Smooth muscle cell (in vitro differentiated cells): Measurements from ENCODE around the gene FHAD1. TPM values are rescaled to one million over a fixed set of nuclear protein-coding genes. Genes with fewer than 3 reads are reported as not detected.

Experiments
- DNase-seq: peaks from one replicate; lab custom pipeline; 2025; ENCODE audit not compliant: unreplicated experiment; lab: John Stamatoyannopoulos, UW
- H2AFZ ChIP-seq: fragments of 200-600 bp; sonication (generic); 2 replicates; pipeline ENCODE4 v1.6.0; 2016; ENCODE audit warnings: antibody characterized with exemption, low read depth, mild to moderate bottlenecking
- H3F3A ChIP-seq: fragments of 200-600 bp; sonication (generic); 2 replicates; pipeline ENCODE4 v1.6.0; 2017; ENCODE audit warnings: antibody characterized with exemption, low read depth
- H3K27ac ChIP-seq: fragments of 200-600 bp; sonication (generic); 2 replicates; pipeline ENCODE4 v1.5.1; 2016; ENCODE audit warnings: low read depth, mild to moderate bottlenecking
- H3K27me3 ChIP-seq: fragments of 200-600 bp; sonication (generic); 2 replicates; pipeline ENCODE4 v1.6.1; 2016; ENCODE audit warnings: low read depth, mild to moderate bottlenecking
- H3K36me3 ChIP-seq: fragments of 200-600 bp; sonication (generic); 2 replicates; pipeline ENCODE4 v1.5.1; 2016; ENCODE audit warnings: low read depth
- H3K4me1 ChIP-seq: fragments of 200-600 bp; sonication (generic); 2 replicates; pipeline ENCODE4 v1.5.1; 2016; ENCODE audit warnings: low read depth
- H3K4me2 ChIP-seq: fragments of 200-600 bp; sonication (generic); 2 replicates; pipeline ENCODE4 v1.6.0; 2016; ENCODE audit warnings: mild to moderate bottlenecking
- H3K4me3 ChIP-seq: fragments of 200-600 bp; sonication (generic); 2 replicates; pipeline ENCODE4 v1.5.1; 2016; ENCODE audit warnings: mild to moderate bottlenecking
- H3K79me2 ChIP-seq: fragments of 200-600 bp; sonication (generic); 2 replicates; pipeline ENCODE4 v1.6.0; 2016; ENCODE audit warnings: low read depth, mild to moderate bottlenecking
- H3K9ac ChIP-seq: fragments of 200-600 bp; sonication (generic); 2 replicates; pipeline ENCODE4 v1.6.0; 2016; ENCODE audit warnings: low read depth
- H3K9me3 ChIP-seq: fragments of 200-600 bp; sonication (generic); replicated peaks from 2 replicates; pipeline ENCODE4 v1.5.1; 2016; ENCODE audit warnings: low read depth
- H4K20me1 ChIP-seq: fragments of 200-600 bp; sonication (generic); 2 replicates; pipeline ENCODE4 v1.6.0; 2016; ENCODE audit warnings: low read depth
- WGBS: methylation state at CpG from one replicate; pipeline ENCODE4 v1.1.7; 2016; ENCODE audit warnings: low lambda C conversion rate; 5-methylcytosine and 5-hydroxymethylcytosine counted together
- polyA plus RNA-seq: library from polyadenylated mRNA; unstranded; fragments of >200 nt; fragmentation: Nextera tagmentation; extraction: Ambion mirVana; gene quantifications from 2 replicates; pipeline ENCODE4 v1.2.1, GENCODE V29; 2016
- total RNA-seq: library from RNA; depleted of rRNA; stranded (reverse); fragments of >200 nt; gene quantifications from 2 replicates; pipeline ENCODE4 v1.2.3, GENCODE V29; 2014
- TF ChIP-seq, protein P1 (sequence below): fragments of 200-600 bp; sonication (generic); IDR thresholded peaks from 2 replicates; pipeline ENCODE4 v1.5.1; 2017; ENCODE audit warnings: borderline replicate concordance, mild to moderate bottlenecking, antibody characterized with exemption; ENCODE audit not compliant: insufficient read depth, poor library complexity, severe bottlenecking

The FHAD1 gene
- total and polyA plus RNA-seq, 2 experiments from 2014 or later = 0.33 TPM; not detected in 1

DNA sequence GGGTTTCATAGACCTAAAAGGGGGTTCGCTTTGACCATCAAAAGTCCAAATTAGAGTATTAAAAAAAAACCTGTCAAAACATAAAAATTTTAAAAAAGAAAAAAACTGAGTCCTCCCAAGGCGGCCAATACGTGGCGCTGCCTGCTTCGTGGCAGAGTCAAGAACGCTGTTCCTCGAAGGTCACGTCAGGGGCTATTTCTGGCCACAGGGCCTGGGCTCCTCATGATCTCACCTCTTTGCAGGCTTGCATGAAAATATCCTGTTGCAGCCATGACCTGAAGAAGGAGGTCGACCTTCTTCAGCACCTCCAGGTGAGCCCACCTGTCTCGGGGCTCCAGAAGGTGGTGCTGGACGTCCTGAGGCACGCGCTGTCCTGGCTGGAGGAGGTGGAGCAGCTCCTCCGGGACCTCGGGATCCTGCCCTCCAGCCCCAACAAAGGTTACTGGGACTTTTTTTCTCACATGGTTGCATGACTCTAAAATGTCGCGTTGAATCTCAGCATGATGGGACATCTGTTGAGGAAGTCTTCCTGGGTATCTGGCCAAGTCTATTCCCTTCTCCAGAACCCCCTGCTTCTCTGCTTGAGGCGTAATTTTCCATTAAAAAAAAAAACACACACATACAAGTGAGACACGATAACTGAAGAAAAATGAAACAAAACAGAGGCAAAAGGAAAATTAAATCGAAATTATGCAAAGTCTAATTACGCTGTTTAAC lies 82.2 kb downstream of the FHAD1 start:
- Histone ChIP-seq H2AFZ (no peak overlapping the region), H3K4me3 (no peak overlapping the region), H4K20me1 (no peaks in the 10 kb centered on the region), H3K4me1 (peaks cover 13% of the 10 kb centered on the region), H3K9me3 (no peaks in the 10 kb centered on the region), H3K27ac (no peak overlapping the region), H3K27me3 (peaks cover 34% of the 10 kb centered on the region), H3K9ac (no peak overlapping the region), H3K79me2 (no peaks in the 10 kb centered on the region), H3K4me2 (no peak overlapping the region), H3K36me3 (no peaks in the 10 kb centered on the region), H3F3A (peaks cover 4% of the 10 kb centered on the region)
- 87% methylated on average over 21 of the region's 21 CpGs for WGBS
- TF ChIP-seq, protein P1, sequence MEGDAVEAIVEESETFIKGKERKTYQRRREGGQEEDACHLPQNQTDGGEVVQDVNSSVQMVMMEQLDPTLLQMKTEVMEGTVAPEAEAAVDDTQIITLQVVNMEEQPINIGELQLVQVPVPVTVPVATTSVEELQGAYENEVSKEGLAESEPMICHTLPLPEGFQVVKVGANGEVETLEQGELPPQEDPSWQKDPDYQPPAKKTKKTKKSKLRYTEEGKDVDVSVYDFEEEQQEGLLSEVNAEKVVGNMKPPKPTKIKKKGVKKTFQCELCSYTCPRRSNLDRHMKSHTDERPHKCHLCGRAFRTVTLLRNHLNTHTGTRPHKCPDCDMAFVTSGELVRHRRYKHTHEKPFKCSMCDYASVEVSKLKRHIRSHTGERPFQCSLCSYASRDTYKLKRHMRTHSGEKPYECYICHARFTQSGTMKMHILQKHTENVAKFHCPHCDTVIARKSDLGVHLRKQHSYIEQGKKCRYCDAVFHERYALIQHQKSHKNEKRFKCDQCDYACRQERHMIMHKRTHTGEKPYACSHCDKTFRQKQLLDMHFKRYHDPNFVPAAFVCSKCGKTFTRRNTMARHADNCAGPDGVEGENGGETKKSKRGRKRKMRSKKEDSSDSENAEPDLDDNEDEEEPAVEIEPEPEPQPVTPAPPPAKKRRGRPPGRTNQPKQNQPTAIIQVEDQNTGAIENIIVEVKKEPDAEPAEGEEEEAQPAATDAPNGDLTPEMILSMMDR = no peak
- DNase-seq = no peak

DNA sequence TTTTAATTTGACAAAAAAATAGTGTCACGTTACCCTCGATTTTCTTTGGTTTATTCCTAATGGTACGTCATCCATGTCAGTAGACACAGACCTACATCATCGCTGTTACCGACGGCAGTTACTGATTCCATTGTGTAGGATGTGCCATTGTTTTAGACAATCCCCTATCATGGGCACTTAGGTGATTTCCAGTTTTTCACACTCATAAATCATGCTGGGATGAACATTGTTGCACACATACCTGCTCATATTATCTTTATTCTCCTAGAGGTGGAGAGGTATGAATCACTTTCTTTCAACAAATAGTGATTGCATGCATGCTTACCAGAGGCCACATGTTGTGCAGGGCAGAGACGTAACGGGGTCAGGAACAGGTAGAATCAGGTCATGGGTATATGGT lies 83.0 kb downstream of the FHAD1 start:
- H4K20me1 ChIP-seq = no peaks in the 10 kb centered on the region

DNA sequence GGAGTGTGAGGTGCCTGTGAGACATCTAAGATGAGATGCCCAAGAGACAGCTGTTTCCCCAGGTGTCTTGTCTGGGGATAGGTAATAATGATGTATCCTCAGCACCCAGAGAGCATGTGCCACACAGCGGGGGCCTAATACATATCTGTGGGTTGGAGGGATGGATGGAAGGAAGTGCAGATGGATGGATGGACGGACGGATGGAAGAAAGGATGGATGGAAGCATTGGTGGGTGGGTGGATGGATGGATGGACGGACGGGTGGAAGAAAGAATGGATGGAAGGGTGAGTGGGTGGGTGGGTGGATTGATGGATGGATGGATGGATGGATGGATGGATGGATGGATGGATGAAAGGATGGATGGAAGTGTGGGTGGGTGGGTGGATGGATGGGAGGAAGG lies 84.2 kb downstream of the FHAD1 start:
- no peaks in the 10 kb centered on the region for H3K79me2 ChIP-seq
- DNase-seq = no peak
- WGBS = 100% methylated on average over 3 of the region's 5 CpGs
- H3K27me3 ChIP-seq = peaks cover 53% of the 10 kb centered on the region
- no peaks in the 10 kb centered on the region for H3K9me3 ChIP-seq
- TF ChIP-seq, protein P1 = no peak
- H2AFZ ChIP-seq = no peak overlapping the region
- no peak overlapping the region for H3K4me3 ChIP-seq
- H3K4me2 ChIP-seq = no peak overlapping the region
- no peak overlapping the region for H3K27ac ChIP-seq
- H3K36me3 ChIP-seq = no peaks in the 10 kb centered on the region
- H3K9ac ChIP-seq = no peak overlapping the region
- peaks cover 8% of the 10 kb centered on the region for H3K4me1 ChIP-seq
- H3F3A ChIP-seq = peaks cover 4% of the 10 kb centered on the region
- no peaks in the 10 kb centered on the region for H4K20me1 ChIP-seq

More for the DNA sequence above, 83.0 kb downstream of the FHAD1 start:
- TF ChIP-seq, protein P1 = no peak
- Histone ChIP-seq H3K9me3 (no peaks in the 10 kb centered on the region), H3K4me2 (no peak overlapping the region), H3K27me3 (peaks cover 42% of the 10 kb centered on the region), H3K36me3 (no peaks in the 10 kb centered on the region), H3K9ac (no peak overlapping the region), H3F3A (peaks cover 4% of the 10 kb centered on the region), H3K4me3 (no peak overlapping the region), H3K4me1 (peaks cover 8% of the 10 kb centered on the region), H3K27ac (no peak overlapping the region), H2AFZ (no peak overlapping the region), H3K79me2 (no peaks in the 10 kb centered on the region)
- DNase-seq = no peak
- WGBS = 95% methylated on average over 8 of the region's 8 CpGs

DNA sequence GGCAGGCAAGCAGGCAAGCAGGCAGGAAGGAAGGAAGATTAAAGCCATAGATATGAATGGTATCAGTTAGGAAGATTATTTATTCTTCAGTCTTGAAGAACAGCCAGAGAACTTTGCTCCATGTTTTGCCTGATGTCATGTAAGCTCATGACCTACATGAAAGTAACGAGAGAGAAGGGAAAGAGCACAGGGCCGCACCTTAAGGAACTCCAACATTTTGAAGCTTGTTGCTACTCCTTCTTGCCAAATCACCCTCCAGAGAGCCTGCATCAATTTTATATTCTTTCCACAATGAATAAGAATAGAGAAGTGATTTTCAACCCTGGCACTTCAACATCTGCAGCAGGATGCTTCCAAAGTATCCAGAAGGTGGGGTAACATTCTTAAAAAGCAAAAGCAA lies 84.7 kb downstream of the FHAD1 start:
- peaks cover 4% of the 10 kb centered on the region for H3F3A ChIP-seq
- no peak for DNase-seq
- H4K20me1 ChIP-seq = no peaks in the 10 kb centered on the region
- no peak overlapping the region for H3K9ac ChIP-seq
- H3K4me2 ChIP-seq = no peak overlapping the region
- no peaks in the 10 kb centered on the region for H3K79me2 ChIP-seq
- H3K9me3 ChIP-seq = no peaks in the 10 kb centered on the region
- H3K4me1 ChIP-seq = peaks cover 8% of the 10 kb centered on the region
- peaks cover 58% of the 10 kb centered on the region for H3K27me3 ChIP-seq
- no peak overlapping the region for H3K27ac ChIP-seq
- 93% methylated on average over 2 of the region's 2 CpGs for WGBS
- no peak overlapping the region for H2AFZ ChIP-seq
- no peaks in the 10 kb centered on the region for H3K36me3 ChIP-seq
- no peak overlapping the region for H3K4me3 ChIP-seq
- TF ChIP-seq, protein P1 = no peak
